T follicular helper cell (primary cell): ENCODE data around the gene VAV3.
"Not testable (repeated sequence)": the region's sequence is repeated elsewhere in the genome, so short reads cannot be mapped to it uniquely, and the experiment has no call there.

Experiments used
- DNase-seq: peaks from one replicate; pipeline ENCODE4 v3.0.0-alpha.2; 2020; ENCODE audit warnings: low read depth

Gene VAV3

GRCh38 chr1:107894605-107895004 is 70.4 kb downstream of the VAV3 start:
- no peak for DNase-seq

- DNase-seq = not testable (repeated sequence)
Observed at GRCh38 chr1:107893350-107893749, 71.6 kb downstream of the VAV3 start.

- DNase-seq = no peak
Observed at GRCh38 chr1:107889524-107889923, 75.5 kb downstream of the VAV3 start.

GRCh38 chr1:107883562-107883961 is 81.4 kb downstream of the VAV3 start:
- DNase-seq = no peak

GRCh38 chr1:107879927-107880326 is 85.1 kb downstream of the VAV3 start:
- DNase-seq = no peak

- DNase-seq = no peak
Observed at GRCh38 chr1:107879346-107879745, 85.6 kb downstream of the VAV3 start.

DNA sequence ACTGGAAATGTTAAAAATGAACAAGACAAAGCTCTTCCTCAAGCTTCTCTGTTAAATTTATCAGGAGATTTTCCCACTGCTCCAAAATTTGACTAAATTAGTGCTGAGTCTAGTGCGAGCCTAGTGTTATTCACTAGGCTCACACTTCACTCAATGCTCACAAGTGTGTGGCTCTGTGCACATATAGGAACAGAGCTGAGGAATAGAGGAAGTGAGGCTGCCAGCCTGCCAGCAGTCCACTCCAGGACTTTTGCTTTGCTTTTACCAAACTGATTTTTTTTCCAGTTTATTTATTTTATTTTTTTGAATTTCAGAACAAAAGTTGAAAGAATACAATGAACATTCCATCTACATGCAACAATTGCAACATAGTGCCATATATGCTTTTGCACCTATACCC is 87.2 kb downstream of the VAV3 start:
- DNase-seq = no peak

DNA sequence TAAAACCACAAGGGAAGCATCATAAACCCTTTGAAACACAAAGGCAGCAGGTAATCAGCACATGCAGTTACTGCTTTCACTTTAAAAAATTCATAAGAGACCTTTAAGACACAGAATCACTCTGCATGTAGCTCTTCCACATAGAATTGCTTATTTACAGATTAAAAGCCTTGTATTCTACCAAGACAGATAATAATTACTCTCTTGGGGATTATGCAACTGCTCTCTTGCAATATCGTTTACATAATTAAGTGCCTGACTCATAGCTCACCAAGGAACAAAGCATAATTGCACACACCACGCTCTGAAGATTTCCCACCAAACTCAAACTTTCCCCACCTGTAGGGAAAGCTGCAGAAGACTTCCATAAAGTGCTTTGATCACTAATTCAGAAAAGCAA is 87.9 kb downstream of the VAV3 start:
- DNase-seq = no peak

- DNase-seq = no peak
Observed at GRCh38 chr1:107875689-107876088, 89.3 kb downstream of the VAV3 start.

DNA sequence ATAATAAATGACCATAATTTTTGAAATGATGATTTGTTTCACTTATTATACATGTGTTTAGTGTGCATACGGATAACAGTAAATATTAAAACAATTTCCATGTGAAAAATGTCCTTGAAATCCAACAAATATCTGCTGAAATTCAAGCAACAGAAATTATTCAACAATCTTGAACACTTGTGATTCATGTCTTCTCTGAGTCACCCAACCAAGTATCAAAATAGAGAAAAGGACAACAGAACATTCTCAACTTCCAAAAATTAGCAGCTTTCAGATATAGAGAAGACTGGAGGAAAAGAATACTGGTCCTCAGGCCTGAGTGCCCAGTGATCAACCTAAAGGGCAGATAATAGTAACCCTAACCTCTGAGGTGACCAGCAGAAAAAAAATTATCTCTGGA is 90.8 kb downstream of the VAV3 start:
- DNase-seq = no peak

DNA sequence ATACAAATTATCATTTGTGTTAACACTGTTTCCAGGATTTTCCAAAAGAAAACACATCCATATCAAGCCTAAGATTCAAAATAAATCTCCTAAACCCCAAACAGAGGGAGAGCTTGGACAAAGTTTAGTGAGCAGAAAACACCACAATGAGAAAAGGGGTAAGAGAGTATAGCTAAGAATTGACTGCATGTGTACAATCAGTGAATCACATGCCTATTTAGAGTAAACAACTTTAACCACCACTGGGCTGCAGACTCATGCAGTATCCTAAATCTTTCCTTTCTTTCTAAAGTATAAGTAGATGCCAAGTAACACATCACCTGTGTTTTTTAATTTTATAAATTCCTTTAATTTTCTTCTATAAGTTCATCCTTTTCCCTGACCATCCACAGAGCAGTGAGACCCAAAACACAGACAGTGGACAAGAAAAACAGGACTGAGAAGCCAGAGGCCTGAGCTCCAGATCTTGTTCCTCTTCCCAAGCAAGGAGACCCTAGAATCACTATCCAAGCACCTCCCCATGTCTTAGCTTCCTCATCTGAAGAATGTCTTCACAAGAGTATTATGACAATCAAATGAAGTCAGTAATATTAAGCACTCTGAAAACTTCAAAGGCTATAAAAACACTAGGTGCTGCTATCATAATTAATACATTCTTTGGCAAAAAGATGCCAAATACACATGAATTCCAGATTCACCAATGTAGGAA is 93.1 kb downstream of the VAV3 start:
- DNase-seq = no peak

- no peak for DNase-seq
Observed at GRCh38 chr1:107871259-107871658, 93.7 kb downstream of the VAV3 start.

DNA sequence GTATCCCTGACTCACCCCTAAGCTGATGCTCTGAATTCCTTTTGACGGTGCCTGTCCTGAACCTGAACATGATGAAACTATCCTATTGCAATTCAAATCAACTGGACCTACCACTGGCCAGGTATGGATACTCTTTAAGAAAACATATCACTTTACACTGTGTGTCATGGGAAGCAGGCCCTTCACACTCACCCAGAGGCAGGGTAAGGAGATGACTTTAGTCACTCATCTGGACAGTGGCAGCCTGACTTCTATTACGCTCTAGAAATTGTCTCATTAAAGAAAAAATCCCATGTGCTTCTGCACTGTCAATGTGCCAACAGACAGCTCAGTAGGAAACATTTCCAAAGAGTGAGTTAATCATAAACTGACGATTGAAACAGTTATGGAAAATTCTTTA is 94.3 kb downstream of the VAV3 start:
- no peak for DNase-seq

GRCh38 chr1:107867897-107868296 is 97.1 kb downstream of the VAV3 start:
- DNase-seq = no peak

- no peak for DNase-seq
Observed at GRCh38 chr1:107867422-107867821, 97.6 kb downstream of the VAV3 start.

- no peak for DNase-seq
Observed at GRCh38 chr1:107866870-107867269, 98.1 kb downstream of the VAV3 start.

GRCh38 chr1:107865627-107866026 is 99.4 kb downstream of the VAV3 start:
- no peak for DNase-seq

DNA sequence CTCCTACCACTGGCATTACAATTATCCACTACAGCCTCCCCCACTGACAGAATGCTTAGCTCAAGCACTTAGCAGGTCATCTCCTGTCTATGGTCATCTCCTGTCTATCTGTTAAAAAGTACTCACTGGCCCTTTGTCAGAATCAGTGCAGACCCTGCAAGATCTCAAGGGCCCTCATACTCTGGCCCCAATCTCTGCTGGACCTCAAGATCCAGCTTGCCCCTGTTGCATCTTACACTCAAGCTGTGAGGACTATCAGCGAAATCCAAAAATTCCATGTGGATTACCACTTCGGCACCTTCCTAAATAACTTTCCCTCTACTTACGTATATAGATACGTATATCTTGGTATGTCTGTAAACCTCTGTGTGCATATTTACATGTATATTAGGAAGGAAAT is 101.6 kb downstream of the VAV3 start:
- no peak for DNase-seq

DNA sequence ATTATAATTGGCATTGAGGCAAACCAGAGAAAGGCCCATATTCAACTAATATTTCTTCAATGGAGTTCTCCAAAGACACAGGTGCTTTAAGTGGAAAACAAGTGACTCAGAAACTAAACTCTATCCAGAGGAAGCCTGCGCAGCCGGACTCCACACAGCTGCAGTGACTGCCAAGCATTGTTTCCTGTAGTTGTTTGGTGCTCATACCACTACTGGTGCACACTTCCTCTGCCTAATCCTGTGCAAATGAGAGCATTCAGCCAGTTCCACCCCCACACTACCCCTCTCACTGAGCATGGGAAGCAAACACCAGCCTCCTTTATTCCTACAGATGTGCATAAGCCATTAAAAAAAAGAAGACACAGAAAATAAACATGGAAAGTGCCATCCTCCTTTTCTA is 102.9 kb downstream of the VAV3 start:
- DNase-seq = no peak

DNA sequence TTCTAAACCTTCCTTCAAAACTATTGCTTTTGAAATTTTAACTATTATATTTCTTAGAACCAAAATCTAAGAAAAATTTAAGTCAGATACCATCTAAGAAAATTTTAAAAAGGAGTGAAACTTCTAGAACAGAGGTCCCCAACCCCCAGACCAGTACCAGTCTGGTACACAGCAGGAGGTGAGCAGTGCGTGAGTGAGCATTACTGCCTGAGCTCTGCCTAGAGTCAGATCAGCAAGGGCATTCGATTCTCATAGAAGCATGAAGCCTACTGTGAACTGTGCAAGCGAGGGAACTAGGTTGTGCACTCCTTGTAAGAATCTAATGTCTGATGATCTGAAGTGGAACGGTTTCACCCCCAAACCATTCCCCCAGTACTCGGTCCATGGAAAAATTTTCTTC is 106.7 kb downstream of the VAV3 start:
- DNase-seq = no peak

GRCh38 chr1:107851418-107851817 is 113.6 kb downstream of the VAV3 start:
- DNase-seq = no peak

DNA sequence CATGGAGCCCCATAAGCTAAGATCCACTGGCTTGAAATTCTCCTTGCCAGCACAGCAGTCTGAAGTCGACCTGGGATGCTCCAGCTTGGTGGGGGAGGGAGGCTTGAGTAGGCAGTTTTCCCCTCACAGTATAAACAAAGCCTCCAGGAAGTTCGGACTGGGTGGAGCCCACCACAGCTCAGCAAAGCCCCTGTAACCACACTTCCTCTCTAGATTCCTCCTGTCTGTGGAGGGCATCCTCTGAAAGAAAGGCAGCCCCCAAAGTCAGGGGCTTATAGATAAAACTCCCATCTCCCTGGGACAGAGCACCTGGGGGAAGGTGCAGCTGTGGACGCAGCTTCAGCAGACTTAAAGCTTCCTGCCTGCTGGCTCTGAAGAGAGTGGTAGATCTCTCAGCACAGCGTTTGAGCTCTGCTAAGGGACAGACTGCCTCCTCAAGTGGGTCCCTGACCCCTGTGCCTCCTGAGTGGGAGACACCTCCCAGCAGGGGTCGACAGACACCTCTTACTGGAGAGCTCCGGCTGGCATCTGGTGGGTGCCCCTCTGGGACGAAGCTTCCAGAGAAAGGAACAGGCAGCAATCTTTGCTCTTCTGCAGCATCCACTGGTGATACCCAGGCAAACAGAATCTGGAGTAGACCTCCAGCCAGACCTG is 120.3 kb downstream of the VAV3 start:
- not testable (repeated sequence) for DNase-seq

- no peak for DNase-seq
Observed at GRCh38 chr1:107843989-107844388, 121.0 kb downstream of the VAV3 start.

- DNase-seq = no peak
Observed at GRCh38 chr1:107842241-107842640, 122.7 kb downstream of the VAV3 start.
